ENCODE data around the gene CADM1. TPM values are rescaled to one million over a fixed set of nuclear protein-coding genes. Genes with fewer than 3 reads are reported as not detected.

CADM1 gene
- total RNA-seq, 1 donor: 86.5 TPM

GRCh38 chr11:115398333-115399080 is 105.7 kb downstream of the CADM1 start:
- Histone ChIP-seq H3K4me2 (ENCODE audit: insufficient read depth, low read length) (no peak overlapping the region), H2AFZ (ENCODE audit: low read length) (no peak overlapping the region), H4K20me1 (ENCODE audit: insufficient read depth, low read length) (no peaks in the 10 kb centered on the region), H3K27ac (ENCODE audit: low read depth, low read length) (no peak overlapping the region), H3K4me3 (ENCODE audit: insufficient read depth, low read length) (no peak overlapping the region), H3K79me2 (ENCODE audit: insufficient read depth, low read length) (no peaks in the 10 kb centered on the region), H3K4me1 (ENCODE audit: insufficient read depth, low read length) (no peaks in the 10 kb centered on the region), H3K27me3 (ENCODE audit: insufficient read depth, low read length) (no peaks in the 10 kb centered on the region), H3K9me3 (ENCODE audit: low read depth, low read length) (no peaks in the 10 kb centered on the region), H3K36me3 (ENCODE audit: insufficient read depth, low read length) (no peaks in the 10 kb centered on the region)
- DNase-seq (ENCODE audit: insufficient read length, low spot score, missing footprints): no peak
- TF ChIP-seq, protein P1, sequence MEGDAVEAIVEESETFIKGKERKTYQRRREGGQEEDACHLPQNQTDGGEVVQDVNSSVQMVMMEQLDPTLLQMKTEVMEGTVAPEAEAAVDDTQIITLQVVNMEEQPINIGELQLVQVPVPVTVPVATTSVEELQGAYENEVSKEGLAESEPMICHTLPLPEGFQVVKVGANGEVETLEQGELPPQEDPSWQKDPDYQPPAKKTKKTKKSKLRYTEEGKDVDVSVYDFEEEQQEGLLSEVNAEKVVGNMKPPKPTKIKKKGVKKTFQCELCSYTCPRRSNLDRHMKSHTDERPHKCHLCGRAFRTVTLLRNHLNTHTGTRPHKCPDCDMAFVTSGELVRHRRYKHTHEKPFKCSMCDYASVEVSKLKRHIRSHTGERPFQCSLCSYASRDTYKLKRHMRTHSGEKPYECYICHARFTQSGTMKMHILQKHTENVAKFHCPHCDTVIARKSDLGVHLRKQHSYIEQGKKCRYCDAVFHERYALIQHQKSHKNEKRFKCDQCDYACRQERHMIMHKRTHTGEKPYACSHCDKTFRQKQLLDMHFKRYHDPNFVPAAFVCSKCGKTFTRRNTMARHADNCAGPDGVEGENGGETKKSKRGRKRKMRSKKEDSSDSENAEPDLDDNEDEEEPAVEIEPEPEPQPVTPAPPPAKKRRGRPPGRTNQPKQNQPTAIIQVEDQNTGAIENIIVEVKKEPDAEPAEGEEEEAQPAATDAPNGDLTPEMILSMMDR (IDR thresholded peaks at IDR 0.05; ENCODE audit: extremely low read depth, low read depth, low read length): no peak

- no peak overlapping the region for H3K4me3 ChIP-seq (ENCODE audit: insufficient read depth, low read length)
- no peaks in the 10 kb centered on the region for H4K20me1 ChIP-seq (ENCODE audit: insufficient read depth, low read length)
- no peaks in the 10 kb centered on the region for H3K79me2 ChIP-seq (ENCODE audit: insufficient read depth, low read length)
- no peaks in the 10 kb centered on the region for H3K9me3 ChIP-seq (ENCODE audit: low read depth, low read length)
- TF ChIP-seq, protein P1 (IDR thresholded peaks at IDR 0.05; ENCODE audit: extremely low read depth, low read depth, low read length): no peak
- no peaks in the 10 kb centered on the region for H3K36me3 ChIP-seq (ENCODE audit: insufficient read depth, low read length)
- no peak overlapping the region for H2AFZ ChIP-seq (ENCODE audit: low read length)
- no peak for DNase-seq (ENCODE audit: insufficient read length, low spot score, missing footprints)
- no peaks in the 10 kb centered on the region for H3K27me3 ChIP-seq (ENCODE audit: insufficient read depth, low read length)
- H3K4me2 ChIP-seq (ENCODE audit: insufficient read depth, low read length): no peak overlapping the region
- no peak overlapping the region for H3K27ac ChIP-seq (ENCODE audit: low read depth, low read length)
- H3K4me1 ChIP-seq (ENCODE audit: insufficient read depth, low read length): no peaks in the 10 kb centered on the region
Measured at GRCh38 chr11:115396533-115396932, 107.7 kb downstream of the CADM1 start.

- no peak overlapping the region for H3K4me3 ChIP-seq (ENCODE audit: insufficient read depth, low read length)
- no peak overlapping the region for H3K27ac ChIP-seq (ENCODE audit: low read depth, low read length)
- no peak overlapping the region for H3K4me2 ChIP-seq (ENCODE audit: insufficient read depth, low read length)
- no peaks in the 10 kb centered on the region for H3K27me3 ChIP-seq (ENCODE audit: insufficient read depth, low read length)
- no peaks in the 10 kb centered on the region for H3K4me1 ChIP-seq (ENCODE audit: insufficient read depth, low read length)
- H4K20me1 ChIP-seq (ENCODE audit: insufficient read depth, low read length): no peaks in the 10 kb centered on the region
- no peaks in the 10 kb centered on the region for H3K79me2 ChIP-seq (ENCODE audit: insufficient read depth, low read length)
- DNase-seq (ENCODE audit: insufficient read length, low spot score, missing footprints): no peak
- no peaks in the 10 kb centered on the region for H3K36me3 ChIP-seq (ENCODE audit: insufficient read depth, low read length)
- no peaks in the 10 kb centered on the region for H3K9me3 ChIP-seq (ENCODE audit: low read depth, low read length)
- H2AFZ ChIP-seq (ENCODE audit: low read length): no peak overlapping the region
- TF ChIP-seq, protein P1 (IDR thresholded peaks at IDR 0.05; ENCODE audit: extremely low read depth, low read depth, low read length): no peak
Measured at GRCh38 chr11:115393950-115394349, 110.3 kb downstream of the CADM1 start.

DNA sequence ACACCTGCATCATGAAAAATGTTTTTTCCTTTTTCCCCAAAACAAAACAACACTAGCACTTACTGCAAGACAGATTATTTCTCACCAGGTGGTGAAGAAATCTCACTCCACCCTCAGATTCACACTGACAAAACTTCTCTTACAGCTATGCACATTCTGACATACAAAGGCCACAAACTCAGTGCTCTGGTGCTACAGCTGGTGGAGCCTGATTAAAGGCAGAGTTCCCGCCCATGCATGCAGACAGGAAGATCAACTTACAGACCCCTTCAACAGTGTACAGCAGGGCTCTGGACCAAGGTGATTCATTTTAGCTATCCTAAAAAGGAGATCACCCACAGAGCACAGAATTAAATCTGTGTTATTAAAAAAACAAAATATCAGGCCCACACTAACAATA is 112.6 kb downstream of the CADM1 start:
- Histone ChIP-seq H4K20me1 (ENCODE audit: insufficient read depth, low read length) (no peaks in the 10 kb centered on the region), H3K9me3 (ENCODE audit: low read depth, low read length) (no peaks in the 10 kb centered on the region), H3K36me3 (ENCODE audit: insufficient read depth, low read length) (no peaks in the 10 kb centered on the region), H3K27me3 (ENCODE audit: insufficient read depth, low read length) (no peaks in the 10 kb centered on the region), H3K79me2 (ENCODE audit: insufficient read depth, low read length) (no peaks in the 10 kb centered on the region), H3K27ac (ENCODE audit: low read depth, low read length) (no peak overlapping the region), H3K4me1 (ENCODE audit: insufficient read depth, low read length) (no peaks in the 10 kb centered on the region), H2AFZ (ENCODE audit: low read length) (no peak overlapping the region), H3K4me2 (ENCODE audit: insufficient read depth, low read length) (no peak overlapping the region), H3K4me3 (ENCODE audit: insufficient read depth, low read length) (no peak overlapping the region)
- no peak for DNase-seq (ENCODE audit: insufficient read length, low spot score, missing footprints)
- TF ChIP-seq, protein P1 (IDR thresholded peaks at IDR 0.05; ENCODE audit: extremely low read depth, low read depth, low read length): no peak

All from osteoblast (primary cell).